GM19193 (cell line): ENCODE measurements around the gene DDX51.

Experiments used
- POLR2A ChIP-seq: IDR thresholded peaks from 4 replicates; pipeline ENCODE4 v1.6.1; 2011; ENCODE audit not compliant: insufficient read depth, insufficient read length; ENCODE audit errors: extremely low read depth

Gene DDX51

GRCh38 chr12:132182711-132183365, 38.7 kb upstream of the DDX51 start:
- no peak for TF ChIP-seq POLR2A

- no peak for TF ChIP-seq POLR2A
Observed at GRCh38 chr12:132182206-132182710, 38.1 kb upstream of the DDX51 start.

- no peak for TF ChIP-seq POLR2A
Observed at GRCh38 chr12:132181570-132182200, 37.6 kb upstream of the DDX51 start.

DNA sequence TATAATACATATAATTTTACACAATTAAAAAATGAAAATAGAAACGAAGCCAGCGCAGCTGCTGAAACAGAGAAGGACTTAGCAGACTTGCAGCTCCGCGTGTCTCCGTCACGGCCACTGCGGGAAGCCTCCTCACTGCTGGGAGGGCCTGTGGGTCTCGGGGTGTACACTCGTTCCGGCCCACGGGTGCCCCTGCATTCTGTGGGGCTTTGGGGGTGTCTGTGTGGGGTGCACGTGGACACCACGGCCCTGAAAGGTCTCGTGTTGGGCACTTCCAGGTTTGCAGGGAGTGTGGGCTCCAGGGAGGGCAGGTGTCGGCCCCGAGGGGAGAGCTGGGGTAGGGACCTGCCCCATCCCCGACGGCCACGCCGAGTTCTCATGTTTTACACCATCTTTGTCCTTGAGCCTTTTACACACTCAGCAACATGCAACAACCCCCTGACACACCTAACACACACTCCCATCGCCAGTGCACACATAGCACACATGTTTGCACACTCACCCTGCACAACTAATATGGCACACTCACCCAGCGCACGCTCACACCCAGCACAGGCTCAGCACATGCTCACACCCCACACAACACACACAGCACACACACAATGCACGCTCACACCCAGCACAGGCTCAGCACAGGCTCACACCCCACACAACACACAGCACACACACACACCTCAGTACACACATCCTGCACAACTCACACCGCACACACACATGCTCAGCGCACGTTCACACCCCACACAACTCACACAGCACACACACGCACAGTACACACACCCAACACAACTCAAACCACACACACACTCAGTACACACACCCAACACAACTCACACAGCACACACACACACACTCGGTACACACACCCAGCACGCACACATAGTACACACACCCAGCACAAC, 36.8 kb upstream of the DDX51 start:
- no peak for TF ChIP-seq POLR2A

- TF ChIP-seq POLR2A = no peak
Observed at GRCh38 chr12:132179431-132180362, 35.6 kb upstream of the DDX51 start.

- no peak for TF ChIP-seq POLR2A
Observed at GRCh38 chr12:132178801-132179401, 34.8 kb upstream of the DDX51 start.

GRCh38 chr12:132178316-132178715, 34.2 kb upstream of the DDX51 start:
- TF ChIP-seq POLR2A = no peak

- TF ChIP-seq POLR2A = no peak
Observed at GRCh38 chr12:132176920-132177551, 32.9 kb upstream of the DDX51 start.

DNA sequence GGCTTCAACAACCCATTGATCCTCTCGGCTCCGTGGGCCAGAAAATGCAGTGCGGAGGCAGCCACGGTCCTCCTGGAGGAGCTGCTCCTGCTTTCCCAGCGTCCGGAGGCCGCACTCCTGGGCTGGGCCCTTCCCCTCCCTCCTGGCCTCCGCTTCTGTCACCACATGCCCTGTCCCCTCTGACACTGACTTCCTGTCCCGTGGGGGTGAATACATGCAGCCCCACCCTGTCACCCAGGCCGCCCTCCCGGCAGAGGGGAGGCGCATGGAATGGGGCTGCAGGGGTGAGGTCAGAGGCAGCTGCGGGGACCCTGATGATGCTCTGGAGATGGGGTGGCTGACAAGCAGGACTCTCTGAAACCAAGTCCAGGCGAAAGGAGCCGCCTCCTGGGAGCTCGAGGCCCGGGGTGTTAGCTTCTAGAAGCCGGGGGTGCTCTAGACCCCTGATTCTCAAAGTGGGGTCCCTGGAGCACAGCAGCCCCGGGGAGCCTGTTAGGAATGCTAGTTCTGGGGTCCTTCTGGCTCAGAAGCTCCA, 32.3 kb upstream of the DDX51 start:
- TF ChIP-seq POLR2A = no peak

- TF ChIP-seq POLR2A = no peak
Observed at GRCh38 chr12:132175496-132176384, 31.6 kb upstream of the DDX51 start.

DNA sequence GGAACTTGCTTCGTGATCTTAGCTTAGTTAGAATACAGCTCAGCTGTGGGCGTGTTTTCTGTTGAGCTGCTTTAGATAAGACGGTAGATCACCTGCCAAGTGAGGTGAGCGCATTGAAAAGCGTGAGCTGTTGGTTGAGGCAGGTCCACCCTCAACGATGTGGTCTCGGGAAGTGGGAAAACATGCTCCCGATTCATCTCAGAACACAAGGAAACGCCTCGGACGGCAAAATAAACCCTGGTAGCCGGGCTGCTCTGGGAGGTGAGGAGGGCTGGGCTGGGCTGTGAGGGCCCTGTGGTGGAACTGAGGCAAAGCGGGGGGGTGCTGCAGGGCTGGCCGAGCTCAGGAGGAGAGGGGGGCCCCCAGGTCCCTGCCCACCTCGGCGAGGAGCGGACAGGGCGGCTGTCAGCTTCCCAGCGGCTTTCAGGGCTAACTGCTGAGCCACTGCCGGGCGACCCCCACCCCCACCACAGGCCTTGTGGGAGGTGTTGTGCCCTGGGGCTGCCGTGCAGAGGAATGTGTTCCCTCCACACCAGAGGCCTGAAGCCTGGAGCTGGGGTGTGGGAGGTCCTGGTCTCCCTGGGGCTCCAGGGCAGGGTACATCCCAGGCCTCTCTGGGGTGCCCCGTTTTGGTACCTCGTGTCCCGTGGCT, 30.8 kb upstream of the DDX51 start:
- TF ChIP-seq POLR2A = no peak
